PC-3 (cell line): Measurements from ENCODE around the gene CHI3L2.

Experiments
- EZH2 ChIP-seq: fragments of 300-600 bp; sonication (generic); IDR thresholded peaks from one replicate; pipeline ENCODE4 v1.6.1; 2017; ENCODE audit warnings: antibody characterized with exemption, mild to moderate bottlenecking, low read length; ENCODE audit not compliant: unreplicated experiment
- EZH2phosphoT487 ChIP-seq: fragments of 300-600 bp; sonication (generic); IDR thresholded peaks from 2 replicates; pipeline ENCODE4 v1.6.1; 2018; ENCODE audit warnings: mild to moderate bottlenecking, antibody characterized with exemption, low read length, borderline replicate concordance
- TF ChIP-seq, protein P1 (sequence below): fragments of 300-600 bp; sonication (generic); conservative IDR thresholded peaks from 2 replicates; pipeline ENCODE4 v1.5.1; 2017; ENCODE audit warnings: antibody characterized with exemption, low read depth, mild to moderate bottlenecking, low read length

DNA sequence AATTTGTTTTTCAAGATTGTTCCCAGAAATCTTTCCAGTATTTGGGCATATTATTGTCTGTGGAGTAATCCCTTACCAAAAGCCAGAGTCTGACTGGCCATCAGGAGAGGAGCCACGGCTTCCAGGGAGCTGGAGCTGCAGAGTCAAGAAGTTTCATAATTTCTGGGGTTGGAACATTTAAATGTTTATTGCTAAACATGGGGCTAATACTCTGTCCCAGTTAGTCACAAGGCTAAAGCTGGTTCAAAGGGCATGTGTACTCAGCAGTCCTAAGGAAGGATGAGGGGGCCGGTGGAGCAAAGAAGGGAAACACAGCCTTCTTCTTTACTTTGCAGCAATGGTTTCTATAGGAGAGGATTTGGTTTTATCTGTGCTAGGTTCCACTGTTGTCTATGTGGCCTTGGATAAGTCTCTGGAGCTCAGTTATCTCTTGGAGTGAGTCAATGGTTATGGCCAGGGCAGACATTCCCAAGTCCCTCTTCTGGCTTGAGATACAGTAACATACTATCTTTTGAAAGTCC lies 36.5 kb upstream of the CHI3L2 start:
- TF ChIP-seq, protein P1, sequence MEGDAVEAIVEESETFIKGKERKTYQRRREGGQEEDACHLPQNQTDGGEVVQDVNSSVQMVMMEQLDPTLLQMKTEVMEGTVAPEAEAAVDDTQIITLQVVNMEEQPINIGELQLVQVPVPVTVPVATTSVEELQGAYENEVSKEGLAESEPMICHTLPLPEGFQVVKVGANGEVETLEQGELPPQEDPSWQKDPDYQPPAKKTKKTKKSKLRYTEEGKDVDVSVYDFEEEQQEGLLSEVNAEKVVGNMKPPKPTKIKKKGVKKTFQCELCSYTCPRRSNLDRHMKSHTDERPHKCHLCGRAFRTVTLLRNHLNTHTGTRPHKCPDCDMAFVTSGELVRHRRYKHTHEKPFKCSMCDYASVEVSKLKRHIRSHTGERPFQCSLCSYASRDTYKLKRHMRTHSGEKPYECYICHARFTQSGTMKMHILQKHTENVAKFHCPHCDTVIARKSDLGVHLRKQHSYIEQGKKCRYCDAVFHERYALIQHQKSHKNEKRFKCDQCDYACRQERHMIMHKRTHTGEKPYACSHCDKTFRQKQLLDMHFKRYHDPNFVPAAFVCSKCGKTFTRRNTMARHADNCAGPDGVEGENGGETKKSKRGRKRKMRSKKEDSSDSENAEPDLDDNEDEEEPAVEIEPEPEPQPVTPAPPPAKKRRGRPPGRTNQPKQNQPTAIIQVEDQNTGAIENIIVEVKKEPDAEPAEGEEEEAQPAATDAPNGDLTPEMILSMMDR, result no peak
- TF ChIP-seq EZH2 (no peak), EZH2phosphoT487 (no peak)
